K562 (cell line): Measurements from ENCODE around the gene IKBKE.

ENCODE experiments used
- CHD4 ChIP-seq: fragments of 200-600 bp; sonication (generic); IDR thresholded peaks from 3 replicates; pipeline ENCODE4 v1.6.1; 2012; ENCODE audit warnings: low read depth, mild to moderate bottlenecking, mixed read lengths, low read length, inconsistent platforms; ENCODE audit not compliant: insufficient read depth, insufficient replicate concordance, poor library complexity, severe bottlenecking
- FOS ChIP-seq: IDR thresholded peaks from 3 replicates; pipeline ENCODE4 v1.6.1; 2011; ENCODE audit not compliant: insufficient read length; ENCODE audit errors: extremely low read depth
- IRF2 ChIP-seq: sonication (generic); formaldehyde crosslinking; IDR thresholded peaks from 2 replicates; pipeline ENCODE4 v1.8.1; 2022; ENCODE audit warnings: mild to moderate bottlenecking, missing genetic modification reagents
- ZNF589 ChIP-seq: fragments of 200-800 bp; sonication (Bioruptor generic); IDR thresholded peaks from 2 replicates; pipeline ENCODE4 v1.6.1; 2016; ENCODE audit warnings: low read depth, missing genetic modification characterization, missing compliant biosample characterization

GRCh38 chr1:206447422-206447765 lies 22.9 kb upstream of the IKBKE start:
- no peak for TF ChIP-seq FOS
- no peak for TF ChIP-seq CHD4
- no peak for TF ChIP-seq ZNF589 (CRISPR knock-in tag)
- no peak for TF ChIP-seq IRF2 (CRISPR knock-in tag)
